GM21576 (cell line): ENCODE data around the gene ETV1.

Source experiments
- ATAC-seq: cut with Tn5 transposase; IDR thresholded peaks from one replicate; pipeline ENCODE4 v1.9.1; 2021; ENCODE audit warnings: mild to moderate bottlenecking, moderate library complexity; ENCODE audit not compliant: unreplicated experiment

Gene ETV1

GRCh38 chr7:13989126-13989948 is at the start of gene ETV1:
ETV1 (minus strand) TSS chr7:13989666; CDS start chr7:13989052, 614 bp downstream.
- ATAC-seq = no peak

- ATAC-seq = no peak
These were observed 34.9 kb upstream of the ETV1 start for GRCh38 chr7:14024406-14024805.

GRCh38 chr7:14023838-14024237 is 34.4 kb upstream of the ETV1 start:
- ATAC-seq = no peak

GRCh38 chr7:14023342-14023741 is 33.9 kb upstream of the ETV1 start:
- no peak for ATAC-seq

GRCh38 chr7:14021069-14021468 is 31.6 kb upstream of the ETV1 start:
- ATAC-seq = no peak

GRCh38 chr7:14020339-14020900 is 31.0 kb upstream of the ETV1 start:
- no peak for ATAC-seq

- ATAC-seq = no peak
These were observed 29.3 kb upstream of the ETV1 start for GRCh38 chr7:14018751-14019150.

- no peak for ATAC-seq
These were observed 27.5 kb upstream of the ETV1 start for GRCh38 chr7:14016950-14017349.

- no peak for ATAC-seq
These were observed 24.4 kb upstream of the ETV1 start for GRCh38 chr7:14013898-14014297.

- no peak for ATAC-seq
These were observed 20.3 kb upstream of the ETV1 start for GRCh38 chr7:14009453-14010418.

- ATAC-seq = no peak
These were observed 11.7 kb upstream of the ETV1 start for GRCh38 chr7:14001139-14001538.

GRCh38 chr7:14000247-14000646 is 10.8 kb upstream of the ETV1 start:
- ATAC-seq = no peak

GRCh38 chr7:13998866-13999265 is 9.4 kb upstream of the ETV1 start:
- ATAC-seq = no peak

GRCh38 chr7:13992596-13992964 is 3.1 kb upstream of the ETV1 start:
- no peak for ATAC-seq

GRCh38 chr7:13991791-13992595 is 2.5 kb upstream of the ETV1 start:
- ATAC-seq = no peak

- ATAC-seq = peak; percentile 61
These were observed 1.7 kb upstream of the ETV1 start for GRCh38 chr7:13990984-13991790.

GRCh38 chr7:13990319-13990983 is 985 bp upstream of the ETV1 start:
- peak; percentile 60 for ATAC-seq

- no peak for ATAC-seq
These were observed 461 bp upstream of the ETV1 start for GRCh38 chr7:13989949-13990305.

- no peak for ATAC-seq
These were observed 738 bp downstream of the ETV1 start for GRCh38 chr7:13988731-13989125.
